Body of pancreas (tissue), 4 donors: ENCODE measurements around the gene TPI1.

ENCODE experiments used
- CTCF ChIP-seq, 7 experiments: fragments of 450-650 bp in 4 of 7; fragments of 200-600 bp in 3 of 7; sonication (generic) in 3 of 7; IDR thresholded peaks; one replicate each; pipeline ENCODE4 v1.5.1; 2016 to 2019; ENCODE audit warnings: antibody characterized with exemption in 7 of 7
- POLR2A ChIP-seq, 3 donors: fragments of 450-650 bp; IDR thresholded peaks; one replicate each; pipeline ENCODE4 v1.6.1; 2016; ENCODE audit warnings: antibody characterized with exemption in 3 of 3, mild to moderate bottlenecking in 2 of 3

GRCh38 chr12:6821591-6822425 is 45.5 kb upstream of the TPI1 start, which contains the start of gene GPR162:
- no peak for TF ChIP-seq POLR2A (IDR thresholded peaks at IDR 0.05)
- no peak for TF ChIP-seq CTCF (IDR thresholded peaks at IDR 0.05)
